GM18505 (cell line): ENCODE data around the gene MRPL36.

Source experiments
- ATAC-seq: cut with Tn5 transposase; IDR thresholded peaks from one replicate; pipeline ENCODE4 v1.9.1; 2021; ENCODE audit not compliant: unreplicated experiment
- POLR2A ChIP-seq: IDR thresholded peaks from 4 replicates; pipeline ENCODE4 v1.6.1; 2011; ENCODE audit warnings: borderline replicate concordance; ENCODE audit not compliant: insufficient read depth, insufficient read length; ENCODE audit errors: extremely low read depth

The MRPL36 gene

GRCh38 chr5:1782385-1783215 lies 17.0 kb downstream of the MRPL36 start:
- ATAC-seq, result no peak
- no peak for TF ChIP-seq POLR2A

- no peak for ATAC-seq
- TF ChIP-seq POLR2A, result no peak
Observed at GRCh38 chr5:1781726-1782384, 17.8 kb downstream of the MRPL36 start.

DNA sequence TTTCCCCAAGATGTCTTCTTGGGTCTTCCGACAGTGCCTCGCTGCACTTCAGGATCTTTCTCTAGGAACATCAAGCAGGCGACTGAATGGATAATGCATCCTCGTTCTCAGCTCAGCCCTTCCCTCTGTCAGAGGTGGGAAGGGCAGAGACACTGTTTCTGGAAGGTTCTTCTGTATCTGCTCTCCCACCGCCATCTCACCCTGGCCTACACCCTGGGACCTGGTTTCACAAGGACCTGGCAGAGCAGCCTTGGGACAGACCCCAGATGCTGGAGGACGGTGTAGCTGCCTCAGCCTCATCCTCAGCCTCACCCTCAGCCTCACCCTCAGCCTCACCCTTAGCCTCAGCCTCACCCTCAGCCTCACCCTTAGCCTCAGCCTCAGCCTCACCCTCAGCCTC lies 18.5 kb downstream of the MRPL36 start:
- no peak for ATAC-seq
- no peak for TF ChIP-seq POLR2A

- no peak for ATAC-seq
- TF ChIP-seq POLR2A, result no peak
Observed at GRCh38 chr5:1780614-1780930, 19.1 kb downstream of the MRPL36 start.

DNA sequence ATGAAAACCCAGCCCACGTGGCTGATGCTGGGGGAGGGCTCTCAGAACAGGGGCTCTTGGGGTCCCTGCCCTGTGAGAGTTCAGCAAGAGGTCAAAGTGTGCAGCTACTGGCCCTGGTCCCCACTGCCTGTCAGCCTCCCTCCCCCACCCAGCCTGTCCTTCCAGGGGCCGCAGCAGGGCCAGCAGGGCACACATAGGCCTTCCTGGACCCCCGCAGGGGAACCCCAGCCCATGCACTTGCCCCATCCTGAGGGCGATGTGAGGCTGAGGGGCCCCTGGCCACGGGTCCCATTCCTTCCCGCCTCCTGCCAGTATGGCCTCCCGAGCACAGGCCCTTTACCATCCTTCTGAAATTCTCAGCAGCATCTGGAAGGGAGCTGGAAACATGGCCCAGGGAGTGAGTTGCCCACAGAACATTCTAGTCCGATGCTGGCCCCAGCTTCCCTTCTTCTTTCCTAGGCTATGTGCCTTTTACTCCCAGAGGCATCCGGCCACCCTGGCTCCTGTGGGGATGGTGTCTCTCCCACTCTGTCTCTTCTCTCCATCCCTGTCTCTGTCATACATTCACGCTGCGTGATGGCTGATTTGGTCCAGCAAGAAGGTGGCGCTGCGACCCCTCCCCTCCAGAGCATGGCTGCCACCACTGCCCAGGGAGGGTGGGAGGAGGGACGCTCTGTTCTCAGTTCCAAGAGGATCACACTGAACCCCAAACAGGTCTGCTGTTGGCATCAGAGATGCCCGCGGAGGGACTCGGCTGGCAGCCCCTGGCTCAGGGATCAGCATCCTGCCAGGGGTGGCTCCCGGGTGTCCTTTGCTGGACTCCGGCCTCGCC lies 19.6 kb downstream of the MRPL36 start:
- no peak for ATAC-seq
- TF ChIP-seq POLR2A, result no peak

DNA sequence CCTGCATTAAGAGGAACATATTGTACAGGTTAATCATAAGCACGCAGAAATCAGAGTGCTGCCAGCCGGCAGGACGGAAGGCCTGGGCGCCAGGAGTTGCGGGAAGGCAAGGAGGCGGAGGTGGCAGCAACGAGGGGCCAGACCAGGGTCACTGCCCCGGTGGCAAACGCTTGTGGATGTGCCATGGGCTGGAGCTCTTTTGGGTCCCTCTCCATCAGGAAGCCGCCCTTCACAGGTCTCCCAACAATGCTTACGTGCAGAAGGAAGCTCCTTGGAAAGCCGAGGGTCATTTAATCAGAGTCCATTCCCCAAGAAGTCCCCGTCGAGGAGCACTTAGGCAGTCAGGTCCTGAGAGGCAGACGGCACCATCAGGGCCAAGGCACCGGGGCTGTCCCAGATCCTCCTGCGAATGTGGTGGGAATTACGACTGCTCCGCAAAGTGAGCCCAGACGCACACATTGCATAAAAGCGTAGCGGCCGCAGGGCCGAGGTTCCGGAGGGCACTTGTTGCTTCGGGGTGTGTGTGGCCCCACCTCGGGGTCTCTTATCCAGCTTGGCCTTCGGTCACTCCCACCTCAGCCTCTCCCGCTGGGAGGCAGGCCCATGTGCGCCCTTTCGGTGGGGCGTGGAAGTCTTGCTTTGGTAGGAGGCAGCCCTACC lies 20.5 kb downstream of the MRPL36 start:
- no peak for ATAC-seq
- TF ChIP-seq POLR2A, result no peak

DNA sequence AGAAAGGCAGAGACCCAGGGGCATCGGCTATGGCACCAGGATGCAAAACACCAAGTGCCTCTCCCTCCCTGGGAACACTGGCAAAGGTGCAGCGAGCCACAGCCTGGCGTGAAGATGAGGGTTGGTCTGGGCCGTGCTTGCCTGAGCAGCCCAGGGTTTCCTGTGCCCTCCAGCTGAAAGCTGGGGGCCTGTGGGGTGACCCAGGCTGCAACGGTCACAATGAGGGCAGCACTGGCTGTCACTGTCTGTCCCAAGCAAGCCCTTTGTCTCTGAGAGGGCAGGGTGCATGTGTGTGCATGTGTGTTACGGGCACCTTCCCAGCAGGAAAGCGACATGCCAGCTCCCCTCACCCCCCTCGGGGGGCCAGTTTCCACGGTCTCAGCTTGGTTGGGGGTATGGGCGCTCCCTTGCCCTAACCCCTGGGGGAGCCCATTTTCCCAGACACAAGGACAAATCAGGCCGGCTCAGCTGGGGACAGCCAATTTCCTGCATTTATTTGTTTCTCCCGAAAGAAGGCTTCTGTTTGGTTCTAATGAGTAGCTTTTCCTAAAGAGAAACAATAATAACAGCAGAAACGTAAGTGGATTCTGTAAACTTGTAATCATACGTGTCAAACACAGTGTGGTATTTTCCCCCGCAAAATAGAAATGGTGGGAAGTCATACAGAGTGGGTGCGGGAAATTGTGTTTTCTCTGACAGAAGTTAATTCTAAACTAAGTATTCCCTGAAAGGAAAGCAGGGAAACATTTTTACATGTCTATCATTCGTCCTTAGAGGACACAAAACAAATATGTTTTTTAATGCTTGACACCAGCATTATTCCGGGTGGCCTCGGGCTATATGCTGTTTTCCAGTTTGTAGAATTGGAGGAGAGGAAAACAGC lies 21.3 kb downstream of the MRPL36 start:
- no peak for TF ChIP-seq POLR2A
- ATAC-seq, result no peak

GRCh38 chr5:1777281-1778137 lies 22.1 kb downstream of the MRPL36 start:
- ATAC-seq, result no peak
- TF ChIP-seq POLR2A, result no peak

GRCh38 chr5:1776831-1777230 lies 22.8 kb downstream of the MRPL36 start:
- TF ChIP-seq POLR2A, result no peak
- ATAC-seq, result no peak

- no peak for ATAC-seq
Observed at GRCh38 chr5:1772634-1773033, 27.0 kb downstream of the MRPL36 start.

DNA sequence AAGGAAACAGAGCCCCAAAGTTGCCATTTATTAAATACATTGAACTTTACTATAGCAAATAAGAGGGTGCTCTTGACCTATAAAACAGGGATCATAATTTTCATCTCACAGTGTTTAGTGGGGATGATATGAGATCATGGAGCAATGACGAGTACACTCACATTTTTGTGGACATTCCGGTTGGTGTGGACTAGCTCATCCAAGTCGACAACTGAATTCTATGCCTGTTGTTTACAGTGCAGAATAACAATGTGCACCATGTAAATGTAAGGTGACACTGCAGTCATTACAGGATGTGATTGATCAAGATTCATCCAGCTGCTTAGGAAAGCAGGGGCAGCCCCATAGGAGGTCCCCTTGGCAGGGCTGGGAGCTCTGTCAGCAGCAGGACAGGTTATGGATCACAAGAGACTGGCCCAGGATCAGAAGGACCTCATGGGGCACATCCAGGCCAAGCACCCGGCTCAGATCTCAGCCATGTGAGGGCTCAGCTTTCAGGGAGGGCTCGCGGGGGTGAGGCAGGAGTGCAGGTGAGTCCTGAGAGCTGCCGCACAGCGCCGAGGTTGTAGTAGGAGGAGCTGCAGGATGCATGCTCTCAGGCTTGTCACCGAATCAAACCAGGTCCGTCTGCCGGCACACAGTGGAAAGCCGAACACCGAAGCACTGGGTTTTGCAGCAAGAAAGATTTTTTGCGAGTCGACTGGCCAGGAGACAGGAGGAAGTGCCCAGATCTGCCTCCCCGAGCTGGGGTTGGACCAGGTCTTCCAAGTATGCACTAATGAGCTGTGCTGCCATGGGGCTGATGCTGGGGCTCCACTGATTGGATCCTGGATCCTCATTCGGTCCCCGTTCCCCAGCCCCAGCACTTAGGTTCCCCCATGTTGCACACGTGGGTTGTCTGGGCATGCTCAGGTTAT lies 28.2 kb downstream of the MRPL36 start:
- TF ChIP-seq POLR2A, result no peak
- ATAC-seq, result no peak

More at GRCh38 chr5:1772634-1773033, 27.0 kb downstream of the MRPL36 start:
- TF ChIP-seq POLR2A, result no peak

DNA sequence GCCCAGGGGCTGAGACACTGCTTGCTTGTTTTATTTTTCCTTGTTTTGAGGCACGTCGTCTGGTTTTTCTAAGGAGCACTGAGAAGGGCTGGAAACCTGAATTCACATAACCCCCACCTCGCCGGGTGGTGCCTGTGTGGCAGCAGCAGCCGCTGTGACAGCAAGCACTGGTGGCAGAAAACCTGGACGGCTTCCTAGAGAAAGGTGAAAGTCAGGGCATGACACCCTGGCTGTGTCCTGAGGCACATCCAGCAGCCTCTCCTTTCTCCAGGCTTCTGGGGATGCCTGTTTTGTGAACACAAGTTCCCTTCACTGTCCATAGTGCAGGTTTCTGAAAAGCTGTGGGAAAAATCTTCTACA lies 29.2 kb downstream of the MRPL36 start:
- TF ChIP-seq POLR2A, result no peak
- no peak for ATAC-seq
